GM04503 (cell line): ENCODE measurements around the gene CEACAM16.
"Not testable (repeated sequence)": the region's sequence is repeated elsewhere in the genome, so short reads cannot be mapped to it uniquely, and the experiment has no call there.

Experiments
- DNase-seq: peaks from one replicate; pipeline ENCODE4 v3.0.0-alpha.2; 2012; ENCODE audit warnings: low read depth

The CEACAM16 gene

DNA sequence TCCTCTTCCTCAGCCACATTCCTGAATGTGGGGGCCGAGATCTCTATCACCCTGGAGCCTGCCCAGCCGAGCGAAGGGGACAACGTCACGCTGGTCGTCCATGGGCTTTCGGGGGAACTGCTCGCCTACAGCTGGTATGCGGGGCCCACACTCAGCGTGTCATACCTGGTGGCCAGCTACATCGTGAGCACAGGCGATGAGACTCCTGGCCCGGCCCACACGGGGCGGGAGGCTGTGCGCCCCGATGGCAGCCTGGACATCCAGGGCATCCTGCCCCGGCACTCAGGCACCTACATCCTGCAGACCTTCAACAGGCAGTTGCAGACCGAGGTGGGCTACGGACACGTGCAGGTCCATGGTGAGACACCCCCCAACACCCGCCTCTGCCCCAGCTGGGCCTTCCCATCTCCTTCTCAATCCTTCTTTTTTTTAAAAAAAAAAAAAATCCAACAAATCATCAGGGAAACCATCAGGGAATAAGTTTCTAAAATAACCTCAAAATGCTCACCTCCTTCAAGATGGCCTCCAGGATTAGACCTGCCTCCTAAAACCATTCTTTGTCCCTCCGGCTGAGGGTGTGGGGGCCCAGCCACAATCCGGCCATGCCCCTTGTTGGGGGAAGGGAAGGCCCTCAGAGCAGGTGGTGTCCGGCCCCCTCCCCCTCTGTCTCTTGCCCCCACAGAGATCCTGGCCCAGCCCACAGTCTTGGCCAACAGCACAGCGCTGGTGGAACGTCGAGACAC is 4.6 kb downstream of the CEACAM16 start:
- no peak for DNase-seq

GRCh38 chr19:44704982-44705381 is 6.0 kb downstream of the CEACAM16 start:
- no peak for DNase-seq

DNA sequence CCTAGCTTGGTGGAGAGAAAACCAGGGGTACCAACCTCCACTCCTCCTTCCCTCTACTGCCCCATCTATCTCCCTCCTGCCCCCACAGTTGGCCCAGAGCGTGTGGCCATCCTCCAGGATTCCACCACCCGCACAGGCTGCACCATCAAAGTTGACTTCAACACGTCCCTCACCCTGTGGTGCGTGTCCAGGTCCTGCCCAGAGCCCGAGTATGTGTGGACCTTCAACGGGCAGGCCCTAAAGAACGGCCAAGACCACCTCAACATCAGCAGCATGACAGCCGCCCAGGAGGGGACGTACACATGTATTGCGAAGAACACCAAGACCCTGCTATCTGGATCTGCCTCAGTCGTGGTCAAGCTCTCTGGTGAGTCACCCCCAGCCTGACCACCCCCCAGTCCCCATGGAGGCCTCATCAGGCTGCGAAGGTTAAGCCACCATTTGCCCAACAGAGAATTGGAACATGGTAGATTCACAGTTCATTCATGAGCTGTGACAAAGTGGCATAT is 6.6 kb downstream of the CEACAM16 start:
- DNase-seq, result no peak

DNA sequence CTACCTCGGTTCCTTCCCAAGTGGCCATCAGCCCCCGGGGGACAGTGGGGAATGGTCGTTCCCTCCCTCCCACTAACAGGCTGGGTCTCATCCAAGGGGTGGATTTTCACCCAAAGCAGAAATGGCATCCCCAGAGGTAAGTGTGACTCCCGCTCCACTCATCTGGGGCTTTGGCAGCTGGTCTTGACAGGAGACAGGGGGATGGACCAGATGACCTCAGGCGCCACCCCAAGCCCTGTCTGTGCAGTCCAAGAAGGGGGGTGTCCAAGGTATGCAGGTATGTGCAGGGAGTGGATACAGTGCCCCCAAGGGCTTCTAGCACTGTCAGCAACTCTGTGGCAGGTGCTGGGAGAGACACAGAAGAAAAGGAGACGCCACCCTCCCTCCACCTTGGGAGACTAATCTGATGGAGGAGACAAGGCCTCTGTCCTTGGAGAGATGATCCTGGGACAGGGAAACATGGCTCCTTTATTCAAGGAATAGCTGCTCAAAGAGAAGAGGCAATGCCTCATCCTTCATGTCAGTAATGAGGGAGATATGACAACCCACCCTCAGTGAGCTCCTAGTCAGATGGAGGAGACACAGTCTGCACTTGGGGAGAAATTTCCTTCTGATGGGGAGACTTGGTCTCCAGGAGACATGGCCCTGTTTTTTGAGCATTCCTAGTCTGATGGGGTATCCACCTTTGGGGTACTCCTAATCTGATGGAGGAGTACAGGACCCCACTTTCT is 7.7 kb downstream of the CEACAM16 start:
- DNase-seq, result no peak

GRCh38 chr19:44707794-44708193 is 8.8 kb downstream of the CEACAM16 start:
- no peak for DNase-seq

DNA sequence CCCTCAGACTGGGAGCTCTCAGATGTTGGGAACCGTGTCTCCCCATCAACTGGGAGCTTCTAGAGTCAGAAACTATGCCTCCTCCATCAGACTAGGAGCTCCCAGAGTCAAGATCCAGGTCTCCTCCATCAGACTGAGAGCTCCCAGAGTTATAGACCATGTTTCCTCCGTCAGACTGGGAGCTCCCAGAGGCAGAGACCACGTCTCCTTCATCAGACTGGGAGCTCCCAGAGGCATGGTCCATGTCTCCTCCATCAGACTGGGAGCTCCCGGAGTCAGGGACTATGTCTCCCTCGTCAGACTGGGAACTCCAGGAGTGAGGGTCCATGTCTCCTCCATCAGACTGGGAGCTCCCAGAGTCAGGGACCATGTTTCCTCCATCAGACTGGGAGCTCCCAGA is 10.0 kb downstream of the CEACAM16 start:
- no peak for DNase-seq

DNA sequence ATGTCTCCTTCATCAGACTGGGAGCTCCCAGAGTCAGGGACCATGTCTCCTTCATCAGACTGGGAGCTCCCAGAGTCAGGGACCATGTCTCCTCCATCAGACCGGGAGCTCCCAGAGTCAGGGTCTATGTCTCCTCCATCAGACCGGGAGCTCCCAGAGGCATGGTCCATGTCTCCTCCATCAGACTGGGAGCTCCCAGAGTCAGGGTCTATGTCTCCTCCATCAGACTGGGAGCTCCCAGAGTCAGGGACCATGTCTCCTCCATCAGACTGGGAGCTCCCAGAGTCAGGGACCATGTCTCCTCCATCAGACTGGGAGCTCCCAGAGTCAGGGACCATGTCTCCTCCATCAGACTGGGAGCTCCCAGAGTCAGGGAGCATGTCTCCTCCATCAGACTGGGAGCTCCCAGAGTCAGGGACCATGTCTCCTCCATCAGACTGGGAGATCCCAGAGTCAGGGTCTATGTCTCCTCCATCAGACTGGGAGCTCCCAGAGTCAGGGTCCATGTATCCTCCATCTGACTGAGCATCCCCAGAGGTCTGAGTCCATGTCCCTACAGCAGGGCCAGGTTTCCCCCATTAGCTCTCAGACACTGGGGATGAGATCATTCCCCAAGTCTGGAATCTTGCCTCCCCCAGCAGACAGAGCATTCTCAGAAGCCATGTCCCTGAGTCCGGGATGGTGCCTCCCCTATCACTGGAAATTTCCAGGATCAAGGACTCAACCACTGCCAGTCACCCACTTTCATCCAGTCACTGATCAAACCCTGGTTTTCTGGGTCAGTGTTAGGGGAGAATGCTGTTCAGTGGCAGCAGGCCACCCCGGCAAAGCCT is 10.7 kb downstream of the CEACAM16 start:
- not testable (repeated sequence) for DNase-seq

GRCh38 chr19:44710483-44710882 is 11.5 kb downstream of the CEACAM16 start:
- no peak for DNase-seq

- no peak for DNase-seq
Observed at GRCh38 chr19:44712864-44713515, 14.0 kb downstream of the CEACAM16 start.

DNA sequence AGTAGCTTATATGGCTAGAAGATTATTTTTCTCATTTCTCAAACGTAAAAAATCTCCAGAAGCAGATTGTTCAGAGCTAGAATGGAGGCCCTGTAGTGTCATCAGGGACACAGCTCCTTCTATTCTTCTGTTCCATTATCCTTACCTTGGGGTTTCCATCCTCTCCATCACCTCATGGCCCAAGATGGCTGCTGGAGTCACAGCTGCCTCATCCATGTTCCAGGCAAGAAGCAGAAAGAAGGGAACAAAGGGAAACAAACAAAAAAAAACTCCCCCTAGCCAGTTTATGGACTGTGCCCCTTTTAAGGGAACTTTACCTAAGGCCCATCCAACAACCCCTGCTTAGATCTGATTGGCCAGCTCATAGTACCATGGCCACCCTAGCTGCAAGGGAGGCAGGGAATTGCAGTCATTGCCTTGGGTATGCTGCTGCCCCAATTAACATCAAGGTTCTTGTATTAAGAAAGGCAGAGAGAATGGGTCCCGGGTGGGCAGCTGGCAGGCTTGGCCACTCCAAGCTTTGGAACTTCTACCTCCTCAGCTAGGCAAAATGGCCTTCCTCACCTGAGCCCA is 15.7 kb downstream of the CEACAM16 start:
- DNase-seq, result no peak

GRCh38 chr19:44717603-44718002 is 18.7 kb downstream of the CEACAM16 start:
- DNase-seq, result no peak

GRCh38 chr19:44718441-44719261 is 19.7 kb downstream of the CEACAM16 start:
- DNase-seq, result no peak

DNA sequence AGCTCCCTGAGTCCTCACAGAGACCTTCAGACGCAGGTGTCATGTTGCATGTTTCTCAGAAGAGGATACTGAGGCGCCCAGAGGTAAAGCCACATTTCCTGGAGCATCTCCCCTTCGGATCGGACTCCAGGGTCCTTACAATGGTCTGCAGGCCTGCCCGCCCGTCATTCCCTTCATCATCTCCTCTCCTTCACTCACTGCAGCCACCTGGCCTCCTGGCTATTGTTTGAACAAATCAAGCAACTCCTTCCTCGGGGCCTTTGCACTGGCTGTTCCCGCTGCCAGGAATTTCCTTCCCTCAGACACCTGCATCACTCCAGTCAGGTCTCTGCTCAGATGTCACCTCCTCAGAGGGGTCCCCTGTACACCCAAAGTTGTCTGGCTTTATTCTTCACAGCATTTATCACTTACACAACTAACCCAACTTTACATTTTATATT is 20.3 kb downstream of the CEACAM16 start:
- DNase-seq, result no peak

DNA sequence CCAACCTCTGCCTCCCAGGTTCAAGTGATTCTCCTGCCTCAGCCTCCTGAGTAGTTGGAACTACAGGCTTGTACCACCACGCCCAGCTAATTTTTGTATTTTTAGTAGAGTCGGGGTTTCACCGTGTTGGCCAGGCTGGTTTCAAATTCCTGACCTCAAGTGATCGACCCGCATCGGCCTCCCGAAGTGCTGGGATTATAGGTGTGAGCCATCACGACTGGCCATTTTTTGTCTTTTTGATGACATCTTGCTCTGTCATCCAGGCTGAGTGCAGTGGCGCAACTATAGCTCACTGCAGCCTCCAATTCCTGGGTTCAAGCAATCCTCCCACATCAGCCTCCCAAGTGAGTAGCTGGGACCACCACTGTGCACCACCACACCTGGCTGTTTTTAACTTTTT is 21.4 kb downstream of the CEACAM16 start:
- DNase-seq, result not testable (repeated sequence)

- no peak for DNase-seq
Observed at GRCh38 chr19:44720945-44721344, 22.0 kb downstream of the CEACAM16 start.

- not testable (repeated sequence) for DNase-seq
Observed at GRCh38 chr19:44721369-44721768, 22.4 kb downstream of the CEACAM16 start.

DNA sequence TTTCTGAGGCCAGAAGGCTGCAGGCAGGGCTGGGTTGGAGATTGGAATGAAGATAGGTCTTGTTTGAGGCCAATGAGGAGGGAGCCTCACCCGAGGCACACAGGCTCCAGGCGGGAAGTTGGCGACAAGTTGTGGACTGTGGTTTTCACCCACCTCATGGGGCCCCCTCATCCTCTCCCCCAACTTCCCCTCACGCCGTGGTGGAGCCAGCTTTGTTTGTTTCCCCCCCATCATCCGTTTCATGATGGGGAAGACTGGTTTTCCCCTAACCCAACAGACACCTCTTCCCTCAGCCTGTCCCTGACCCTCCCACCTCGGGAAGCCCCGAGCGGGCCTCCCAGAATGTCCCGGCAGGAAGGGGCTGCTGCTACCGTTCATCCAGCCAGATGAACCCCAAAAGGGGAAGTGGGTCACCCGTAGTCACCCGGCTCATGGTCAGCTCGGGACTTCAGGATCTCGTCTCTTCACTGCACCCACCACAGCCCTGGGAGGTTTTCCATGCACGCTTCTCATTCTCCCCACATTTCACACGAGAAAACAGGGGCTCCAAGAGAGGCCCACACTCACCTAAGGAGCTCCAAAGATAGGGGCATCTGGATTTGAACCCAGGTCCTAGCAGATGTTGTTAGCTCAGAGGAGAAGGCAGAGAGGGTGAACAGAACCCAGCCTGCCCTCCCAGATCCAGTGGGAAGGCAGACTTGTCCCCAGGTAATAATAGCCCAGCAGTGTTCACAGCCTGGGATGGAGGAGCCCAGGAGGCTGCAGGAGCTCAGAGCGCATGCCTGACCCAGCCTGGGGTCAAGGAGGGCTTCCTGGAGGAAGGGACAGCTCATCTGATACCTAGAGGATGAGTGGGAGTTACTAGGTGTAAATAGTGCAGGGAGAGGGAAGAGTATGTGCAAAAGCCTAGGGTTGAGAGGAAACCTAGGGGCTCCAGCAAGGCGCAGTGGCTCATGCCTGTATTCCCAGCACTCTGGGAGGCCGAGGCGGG is 23.5 kb downstream of the CEACAM16 start:
- DNase-seq, result no peak

- no peak for DNase-seq
Observed at GRCh38 chr19:44723299-44723951, 24.5 kb downstream of the CEACAM16 start.

DNA sequence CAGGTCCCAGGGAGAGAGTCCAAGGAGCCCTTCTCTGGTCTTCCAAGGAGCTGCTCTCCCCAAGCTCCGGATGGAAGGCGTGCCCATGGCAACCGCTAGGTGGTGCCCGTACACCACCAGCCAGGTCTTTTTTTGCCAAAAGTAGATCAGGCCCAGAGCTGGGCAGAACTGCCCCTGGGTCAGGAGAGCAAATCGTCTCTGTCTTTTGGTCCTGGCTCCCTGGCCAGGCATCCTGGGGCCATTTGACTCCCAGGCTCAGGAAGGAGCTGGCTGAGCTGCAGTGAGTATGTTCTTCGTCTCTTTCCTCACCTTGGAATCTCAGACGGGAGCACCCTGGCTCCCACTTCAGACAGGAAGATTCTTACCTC is 25.0 kb downstream of the CEACAM16 start:
- no peak for DNase-seq
